HG02884 (cell line): Measurements from ENCODE around the gene HSPBP1.

Source experiments
- ATAC-seq: cut with Tn5 transposase; IDR thresholded peaks from one replicate; pipeline ENCODE4 v1.9.1; 2021; ENCODE audit warnings: mild to moderate bottlenecking, moderate library complexity; ENCODE audit not compliant: unreplicated experiment

Gene HSPBP1

GRCh38 chr19:55223291-55224037 is 56.4 kb downstream of the HSPBP1 start:
- ATAC-seq, result no peak

GRCh38 chr19:55220525-55220924 is 59.4 kb downstream of the HSPBP1 start:
- no peak for ATAC-seq

GRCh38 chr19:55216461-55217198 is 63.3 kb downstream of the HSPBP1 start:
- ATAC-seq, result no peak

GRCh38 chr19:55213547-55213946 is 66.4 kb downstream of the HSPBP1 start:
- no peak for ATAC-seq

GRCh38 chr19:55212447-55212846 is 67.5 kb downstream of the HSPBP1 start:
- no peak for ATAC-seq
